Activated CD8-positive, alpha-beta memory T cell treated with anti-CD3 and anti-CD28 coated beads for 48 hours (primary cell): ENCODE data around the gene CENPF.

Source experiments
- DNase-seq, 3 experiments: peaks; one replicate each; pipeline ENCODE4 v3.0.0-alpha.2; 2020; ENCODE audit warnings: low read depth in 2 of 3, low spot score in 2 of 3

Gene CENPF

GRCh38 chr1:214708321-214708955, 105.4 kb downstream of the CENPF start:
- DNase-seq: no peak

GRCh38 chr1:214709241-214709640, 106.2 kb downstream of the CENPF start:
- no peak for DNase-seq

- no peak for DNase-seq
Measured at GRCh38 chr1:214712737-214713136, 109.7 kb downstream of the CENPF start.
